SK-N-SH (cell line): Measurements from ENCODE around the gene TRIP6.

Experiments used
- CTCF ChIP-seq: fragments of 200-600 bp; sonication (generic); IDR thresholded peaks from 2 replicates; pipeline ENCODE4 v1.6.1; 2017; ENCODE audit warnings: antibody characterized with exemption, mild to moderate bottlenecking, moderate library complexity
- NFIC ChIP-seq: IDR thresholded peaks from 2 replicates; pipeline ENCODE4 v1.4.0; 2012; ENCODE audit warnings: borderline replicate concordance

DNA sequence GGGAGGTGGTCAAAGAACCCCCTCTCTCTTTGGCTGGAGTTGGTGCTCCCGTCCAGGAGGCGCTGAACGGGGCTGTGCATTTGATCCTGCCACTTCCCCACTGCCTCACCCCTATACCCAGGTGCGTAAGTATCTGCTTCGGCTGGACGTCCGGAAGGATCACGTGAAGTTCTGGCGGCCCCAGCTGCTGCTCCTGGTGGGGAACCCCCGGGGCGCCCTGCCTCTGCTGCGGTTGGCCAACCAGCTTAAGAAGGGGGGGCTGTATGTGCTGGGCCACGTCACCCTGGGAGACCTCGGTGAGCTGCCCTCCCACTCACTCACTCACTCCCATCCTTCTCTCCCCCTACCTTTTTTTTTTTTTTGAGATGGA lies 5.6 kb upstream of the TRIP6 start:
- TF ChIP-seq CTCF (no peak), NFIC (no peak)
